SHP77 (cell line): Measurements from ENCODE around the gene PDE6C.
A peak's percentile ranks its signal among the peaks of the same experiment; 100 is the strongest.
"Not testable (repeated sequence)": the region's sequence is repeated elsewhere in the genome, so short reads cannot be mapped to it uniquely, and the experiment has no call there.

Experiments
- DNase-seq, 2 experiments: peaks; one replicate each; lab custom pipeline; 2025; lab: John Stamatoyannopoulos, UW

PDE6C gene

GRCh38 chr10:93630625-93631557 lies 18.6 kb downstream of the PDE6C start:
- no peak for DNase-seq

DNA sequence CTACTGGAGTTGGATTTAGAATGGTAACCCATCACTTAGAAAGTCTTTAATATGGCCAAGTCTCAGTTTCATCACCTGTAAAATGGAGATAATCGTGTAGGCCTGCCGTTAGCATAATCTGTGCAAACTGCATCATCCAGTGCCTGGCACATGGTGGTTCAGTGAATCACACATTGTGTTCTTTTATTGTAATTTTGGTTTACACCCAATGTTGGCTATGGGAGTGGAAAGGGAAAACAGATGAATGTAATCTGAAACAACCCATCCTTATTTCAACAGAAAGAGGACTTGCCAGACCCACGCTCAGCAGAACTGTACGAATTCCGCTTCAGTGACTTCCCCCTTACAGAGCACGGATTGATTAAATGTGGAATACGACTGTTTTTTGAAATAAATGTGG lies 27.5 kb downstream of the PDE6C start:
- DNase-seq = no peak

DNA sequence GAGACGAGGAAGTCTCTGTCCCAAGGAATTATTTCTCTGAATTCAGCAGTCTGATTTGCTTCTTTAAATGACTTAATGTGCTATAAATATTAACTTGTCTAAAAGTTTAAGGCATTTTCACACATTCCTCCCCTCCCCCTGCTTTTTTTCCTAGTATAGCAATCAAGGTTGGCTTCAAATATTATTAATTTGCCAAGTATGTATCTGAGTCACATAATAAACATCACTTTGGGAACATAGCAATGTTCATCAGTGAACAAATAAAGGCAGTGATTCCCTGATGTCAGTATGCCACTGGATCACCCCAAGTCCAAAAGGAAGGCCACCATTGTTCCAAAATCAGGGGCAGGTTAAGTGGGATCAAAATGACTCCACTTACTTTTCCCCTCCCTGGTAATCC lies 40.5 kb downstream of the PDE6C start:
- DNase-seq = no peak

- no peak for DNase-seq
Measured at GRCh38 chr10:93654201-93654600, 41.9 kb downstream of the PDE6C start.

GRCh38 chr10:93656155-93656554 lies 43.8 kb downstream of the PDE6C start:
- no peak for DNase-seq

DNA sequence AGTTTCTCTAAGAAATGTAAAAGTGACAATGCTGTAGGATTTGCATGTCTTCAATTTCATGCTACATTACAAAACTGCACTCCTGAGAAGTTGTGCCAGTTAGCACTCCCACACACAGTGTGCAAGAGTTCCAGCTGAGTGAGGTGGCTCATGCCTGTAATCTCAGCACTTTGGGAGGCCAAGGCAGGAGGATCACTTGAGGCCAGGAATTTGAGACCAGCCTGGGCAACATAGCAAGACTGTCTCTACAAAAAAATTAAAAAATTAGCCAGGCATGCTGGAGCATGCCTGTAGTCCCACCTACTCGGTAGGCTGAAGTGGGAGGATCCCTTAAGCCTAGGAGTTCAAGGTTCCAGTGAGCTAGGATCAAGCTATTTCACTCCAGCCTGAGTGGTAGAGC lies 45.4 kb downstream of the PDE6C start:
- no peak for DNase-seq

- DNase-seq = no peak
Measured at GRCh38 chr10:93666030-93666429, 53.7 kb downstream of the PDE6C start.

- DNase-seq = no peak
Measured at GRCh38 chr10:93667795-93668194, 55.5 kb downstream of the PDE6C start.

DNA sequence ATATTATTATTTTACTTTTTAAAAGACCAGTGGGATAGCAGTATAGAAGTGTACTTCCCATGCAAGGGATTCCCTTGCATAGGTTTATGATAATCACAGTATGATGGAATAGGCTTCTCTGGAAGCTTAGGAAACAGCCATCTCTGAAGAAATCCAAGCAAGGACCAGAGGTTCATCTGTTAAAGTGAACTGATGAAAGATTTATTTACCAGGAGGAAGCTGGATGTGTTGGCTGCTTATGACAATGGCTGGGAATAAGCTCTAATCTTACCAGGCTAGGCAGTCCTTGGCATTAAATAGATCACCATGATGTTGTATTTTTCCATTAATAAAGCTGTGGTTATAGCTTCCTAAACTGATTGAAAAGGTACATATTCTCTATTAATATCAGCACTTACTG lies 58.0 kb downstream of the PDE6C start:
- DNase-seq = no peak

GRCh38 chr10:93671042-93671441 lies 58.7 kb downstream of the PDE6C start:
- DNase-seq = no peak

DNA sequence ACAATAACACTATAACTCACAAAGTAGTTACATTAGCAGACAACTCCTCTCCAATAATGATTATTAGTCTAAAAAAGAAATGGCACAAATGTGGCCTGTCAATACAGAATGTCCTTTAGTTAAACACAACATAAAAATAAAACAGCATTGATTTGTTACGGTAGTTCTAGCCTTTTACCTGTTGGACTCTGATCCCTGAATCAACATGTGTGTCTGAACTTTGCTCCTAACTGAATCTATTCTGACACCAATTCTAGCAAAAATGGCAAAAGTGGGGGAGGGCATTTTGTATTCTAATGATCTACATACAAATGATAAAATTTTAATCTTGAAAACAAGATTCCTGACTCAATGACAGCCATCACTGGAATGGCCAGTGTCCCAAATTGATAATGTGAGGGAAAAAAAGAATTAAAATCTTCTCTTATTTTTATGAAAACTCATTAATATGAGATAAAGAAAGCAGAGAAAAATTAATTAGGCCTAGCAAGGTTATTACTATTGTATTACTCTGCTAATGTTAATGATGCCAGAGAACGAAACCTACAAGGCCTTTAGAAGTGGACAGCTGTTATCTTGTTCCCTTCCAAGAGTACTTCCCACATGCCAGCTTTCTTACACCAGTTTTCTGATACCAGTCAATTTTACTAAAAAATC lies 59.8 kb downstream of the PDE6C start:
- no peak for DNase-seq

DNA sequence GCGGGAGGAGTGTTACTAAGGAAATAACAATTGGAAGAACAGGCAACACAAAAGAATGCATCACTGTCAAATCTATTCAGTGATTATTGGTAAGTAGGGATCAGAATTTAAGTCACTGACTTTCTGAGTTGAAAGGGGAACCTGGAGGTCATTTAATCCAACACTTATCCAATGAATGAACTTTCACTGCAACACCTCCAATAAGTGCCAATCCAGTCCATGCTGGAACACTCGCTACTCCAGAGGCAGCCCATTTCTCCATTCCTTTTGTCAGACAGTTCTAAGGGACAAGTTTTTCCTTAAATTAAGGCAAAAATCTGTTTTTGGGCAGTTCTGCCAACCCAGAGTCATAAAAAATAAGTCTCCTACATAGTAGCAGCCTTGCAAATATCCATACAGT lies 60.6 kb downstream of the PDE6C start:
- DNase-seq = no peak

GRCh38 chr10:93673791-93674190 lies 61.5 kb downstream of the PDE6C start:
- DNase-seq = no peak

DNA sequence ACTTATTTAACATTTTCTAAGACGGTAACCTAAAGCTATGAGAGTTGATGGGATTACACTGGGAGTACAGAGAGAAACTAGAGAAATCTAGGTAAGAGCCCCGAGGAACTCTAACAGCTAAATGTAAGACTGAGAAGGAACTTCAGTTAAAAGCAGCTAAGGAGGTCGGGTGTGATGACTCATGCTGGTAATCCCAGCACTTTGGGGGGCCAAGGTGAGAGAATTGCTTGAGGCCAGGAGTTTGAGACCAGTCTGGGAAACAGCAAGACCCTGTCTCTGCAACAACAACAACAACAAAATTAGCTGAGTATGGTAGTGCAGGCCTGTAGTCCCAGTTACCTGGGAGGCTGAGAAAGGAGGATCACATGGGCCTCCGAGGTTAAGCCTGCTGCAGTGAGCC lies 66.0 kb downstream of the PDE6C start:
- no peak for DNase-seq

DNA sequence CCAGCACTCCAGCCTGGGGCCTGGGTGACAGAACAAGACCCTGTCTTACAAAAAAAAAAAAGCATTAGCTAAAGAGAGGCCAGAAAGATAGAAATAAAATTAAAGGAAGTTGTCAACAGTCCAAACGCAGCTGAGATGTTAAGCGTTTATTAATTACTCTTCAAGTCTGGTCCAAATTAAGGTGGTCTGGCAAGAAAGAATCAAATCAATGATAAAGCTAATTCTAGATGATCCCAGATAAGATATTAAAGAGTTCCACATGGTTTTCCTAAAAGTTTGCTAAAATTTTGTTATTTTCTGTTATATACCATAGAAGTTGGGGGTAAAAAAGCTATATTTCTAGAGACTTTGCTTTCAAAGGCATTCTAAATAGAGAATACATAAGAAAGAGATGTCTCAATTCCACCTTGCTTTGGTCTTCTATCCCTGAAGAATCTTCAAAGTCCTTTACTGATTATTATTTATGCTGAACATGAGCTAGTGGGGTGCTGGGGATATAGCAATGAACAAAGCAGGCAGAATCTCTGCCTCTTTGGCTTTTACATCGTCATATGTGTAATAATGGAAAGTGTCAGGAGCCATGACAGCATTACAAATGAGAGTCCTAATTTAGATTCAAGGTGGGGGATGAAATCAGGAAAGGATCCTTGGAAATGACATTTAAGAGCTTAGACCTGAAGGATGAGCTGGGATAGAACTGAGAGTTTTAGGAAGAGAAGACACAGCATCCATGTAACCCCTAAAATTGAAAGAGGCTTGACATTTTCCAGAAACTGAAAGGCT lies 66.7 kb downstream of the PDE6C start:
- DNase-seq = no peak

DNA sequence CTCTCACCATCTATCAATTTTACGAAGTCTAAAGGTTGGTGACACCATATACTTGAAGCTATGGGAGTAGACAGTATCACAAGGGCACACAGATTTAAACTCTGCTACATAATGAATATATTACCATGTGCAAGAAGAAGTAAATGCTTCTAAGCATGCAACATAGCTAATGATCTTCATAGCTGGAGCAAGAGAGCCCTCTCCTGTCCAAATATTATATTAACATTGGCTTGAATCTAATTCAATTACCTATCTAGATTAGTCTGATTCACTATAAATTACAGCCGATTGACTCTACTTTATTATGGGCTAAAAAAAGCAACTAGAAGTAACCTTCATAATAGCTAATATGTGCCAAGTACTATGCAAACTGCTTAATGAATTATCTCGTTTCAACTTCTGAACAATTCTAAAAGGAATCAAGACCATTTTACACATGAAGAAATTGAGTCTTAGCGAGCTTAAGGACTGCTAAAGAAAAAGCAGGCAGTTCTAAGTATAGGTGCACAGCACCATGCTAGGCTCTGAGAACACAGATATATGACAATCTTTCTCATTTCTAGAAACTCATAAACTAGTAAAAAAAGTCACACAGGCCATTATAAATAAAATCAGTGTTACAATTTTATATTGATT lies 68.2 kb downstream of the PDE6C start:
- peak; percentile 3 to 20 for DNase-seq

DNA sequence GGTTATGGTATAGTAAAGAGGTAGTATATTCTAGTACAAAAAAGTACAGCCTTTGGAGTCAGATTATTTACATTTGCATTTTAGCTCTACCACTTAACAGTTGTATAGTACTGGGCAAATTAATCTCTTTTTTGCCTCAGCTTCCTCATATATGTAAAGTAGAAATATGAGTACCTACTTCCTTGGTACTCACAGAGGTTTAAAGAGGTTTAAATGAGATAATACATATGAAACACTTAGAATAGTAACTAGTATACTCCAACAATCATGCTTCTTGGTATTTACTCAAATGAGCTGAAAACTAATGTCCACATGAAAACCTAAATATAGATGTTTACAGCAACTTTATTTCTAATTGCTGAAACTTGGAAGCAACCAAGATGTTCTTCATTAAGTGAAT lies 75.4 kb downstream of the PDE6C start:
- DNase-seq = no peak

DNA sequence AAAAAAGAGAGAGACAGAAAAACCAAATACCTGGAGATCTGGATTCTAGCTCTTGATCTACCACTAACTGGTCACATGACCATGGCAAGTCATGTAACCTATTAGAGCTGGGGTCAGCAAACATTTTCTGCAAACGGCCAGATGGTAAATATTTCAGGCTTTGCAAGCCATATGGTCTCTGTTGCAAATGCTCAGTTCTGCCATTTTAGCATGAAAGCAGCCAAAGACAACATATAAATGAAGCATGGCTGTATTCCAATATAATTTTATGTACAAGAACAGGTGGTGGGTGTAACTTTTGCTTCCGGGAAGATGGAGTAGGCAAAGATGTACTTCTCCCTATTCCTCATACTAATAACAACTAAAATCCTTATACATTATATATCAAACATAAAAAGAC lies 83.4 kb downstream of the PDE6C start:
- no peak for DNase-seq

DNA sequence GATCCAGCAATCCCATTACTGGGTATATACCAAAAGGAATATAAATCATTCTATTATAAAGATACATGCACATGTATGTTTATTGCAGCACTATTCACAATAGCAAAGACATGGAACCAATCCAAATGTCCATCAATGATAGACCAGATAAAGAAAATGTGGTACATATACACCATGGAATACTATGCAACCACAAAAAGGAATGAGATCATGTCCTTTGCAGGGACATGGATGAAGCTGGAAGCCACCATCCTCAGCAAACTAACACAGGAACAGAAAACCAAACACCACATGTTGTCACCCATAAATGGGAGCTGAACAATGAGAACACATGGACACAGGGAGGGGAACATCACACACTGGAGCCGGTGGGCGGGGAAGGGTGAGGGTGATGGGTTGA lies 84.2 kb downstream of the PDE6C start:
- not testable (repeated sequence) for DNase-seq

- DNase-seq = no peak
Measured at GRCh38 chr10:93697207-93697606, 84.9 kb downstream of the PDE6C start.

DNA sequence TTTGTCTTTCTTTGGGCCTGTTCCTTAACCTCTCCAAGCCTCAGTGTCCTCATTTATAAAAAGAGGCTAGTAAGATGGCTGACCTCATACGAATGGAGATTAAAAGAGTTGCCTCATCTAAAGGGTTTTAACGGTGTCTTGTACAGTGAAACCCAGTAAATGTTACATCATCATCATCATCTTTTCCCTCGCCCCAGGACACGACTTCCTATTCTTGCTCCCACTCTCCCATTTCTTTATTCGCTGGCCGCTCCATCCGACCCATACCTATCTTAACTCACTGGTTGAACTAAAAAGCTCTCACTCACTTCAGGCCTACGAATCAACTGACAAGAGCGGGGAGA lies 89.5 kb downstream of the PDE6C start:
- DNase-seq = no peak
